ENCODE measurements around the gene MAD1L1.

The MAD1L1 gene

DNA sequence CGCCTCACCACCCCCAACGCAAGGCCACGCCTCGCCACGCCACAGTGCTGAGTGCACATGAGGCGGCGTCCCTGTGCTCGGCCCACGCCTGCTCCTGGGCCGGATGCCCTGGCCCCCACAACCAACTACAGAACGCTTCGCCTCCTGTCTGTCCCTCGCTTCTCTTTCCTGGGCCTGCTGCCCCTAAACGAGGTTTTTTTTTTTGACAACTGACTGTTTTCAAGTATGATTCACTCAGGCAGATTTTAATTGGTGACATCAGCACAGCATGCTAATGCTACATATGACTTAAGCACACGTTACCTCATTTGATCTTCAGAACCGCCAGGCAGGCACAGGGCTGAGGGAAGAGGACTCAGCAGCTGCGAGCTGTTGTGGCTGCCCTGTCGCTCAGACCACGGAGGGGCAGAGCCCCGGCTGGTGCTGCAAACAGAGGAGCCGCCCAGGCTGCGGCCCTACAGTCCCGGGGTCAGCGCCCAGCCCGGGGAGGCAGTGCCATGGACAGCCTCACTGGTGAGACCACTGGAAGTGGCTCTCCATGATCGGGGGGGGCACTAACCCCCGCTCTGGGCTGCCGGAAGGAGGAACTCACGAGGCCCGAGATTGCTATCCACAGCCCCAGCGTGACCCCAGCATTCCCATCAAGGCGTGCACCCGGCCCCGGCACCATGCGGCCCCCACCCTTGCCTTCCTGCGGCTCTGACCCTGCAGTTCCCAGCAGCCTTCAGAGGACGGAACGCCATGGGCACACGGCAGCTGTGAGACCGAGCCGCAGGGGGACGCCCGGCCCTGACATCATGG, 212.8 kb downstream of the MAD1L1 start:
- in situ Hi-C loops (cut with MboI; ENCODE audit: low sequenced_read_pairs): no loop called here

DNA sequence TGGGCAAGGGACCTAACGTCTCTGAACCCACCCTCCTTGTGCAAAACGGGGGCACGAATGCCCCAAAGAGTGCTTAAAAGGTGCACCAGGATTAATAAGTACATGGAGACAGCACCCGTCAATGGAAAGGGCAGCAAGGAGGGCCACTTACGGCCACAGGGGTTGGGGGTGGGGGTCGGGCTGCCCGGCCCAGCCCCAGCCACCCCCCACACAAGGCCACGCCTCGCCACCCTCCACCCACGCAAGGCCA, 213.4 kb downstream of the MAD1L1 start:
- in situ Hi-C loops (cut with MboI; ENCODE audit: low sequenced_read_pairs): no loop called here

DNA sequence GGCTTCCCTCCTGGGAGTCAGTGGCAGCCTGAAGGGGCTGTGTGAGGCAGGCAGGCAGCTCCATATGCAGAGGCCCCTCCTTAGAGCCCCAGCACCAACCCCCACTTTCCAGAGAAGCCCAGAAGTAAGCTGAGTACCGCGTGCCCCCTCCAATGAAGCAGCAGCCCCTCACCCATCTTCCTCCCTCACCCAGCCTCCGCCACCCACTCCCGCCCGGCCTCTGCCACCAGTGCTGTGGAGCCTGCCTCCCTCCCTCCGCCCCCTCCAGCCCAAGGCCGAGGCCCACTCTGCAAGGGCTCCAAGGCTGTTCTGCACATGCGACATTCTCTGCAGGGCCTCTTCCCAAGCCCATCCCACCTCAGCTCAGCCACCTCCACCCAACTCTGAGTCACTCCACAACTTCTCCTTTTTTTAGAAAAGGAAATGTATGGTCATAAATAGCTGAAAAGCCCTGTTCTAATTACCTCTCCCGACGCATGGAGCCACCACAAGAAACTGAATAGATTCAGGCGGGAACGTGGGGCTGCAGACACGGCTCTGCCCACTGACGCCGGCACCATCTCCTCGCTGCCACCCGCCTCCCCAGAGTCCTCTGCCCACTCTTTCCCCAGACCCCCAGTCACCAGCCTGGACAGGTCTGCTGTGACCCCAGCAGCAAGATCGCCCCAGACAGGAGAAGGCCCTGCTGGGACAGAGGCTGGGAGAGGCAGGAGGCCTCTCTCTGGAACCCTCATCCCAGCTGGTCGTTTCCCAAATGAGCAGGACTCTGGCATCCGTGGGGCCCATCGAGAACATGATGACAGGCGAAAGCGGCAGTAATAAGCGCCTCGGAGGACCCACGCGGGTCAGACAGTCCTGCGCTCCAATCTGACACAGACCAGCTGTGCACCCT, 213.9 kb downstream of the MAD1L1 start:
- in situ Hi-C loops (cut with MboI; ENCODE audit: low sequenced_read_pairs): no loop called here

DNA sequence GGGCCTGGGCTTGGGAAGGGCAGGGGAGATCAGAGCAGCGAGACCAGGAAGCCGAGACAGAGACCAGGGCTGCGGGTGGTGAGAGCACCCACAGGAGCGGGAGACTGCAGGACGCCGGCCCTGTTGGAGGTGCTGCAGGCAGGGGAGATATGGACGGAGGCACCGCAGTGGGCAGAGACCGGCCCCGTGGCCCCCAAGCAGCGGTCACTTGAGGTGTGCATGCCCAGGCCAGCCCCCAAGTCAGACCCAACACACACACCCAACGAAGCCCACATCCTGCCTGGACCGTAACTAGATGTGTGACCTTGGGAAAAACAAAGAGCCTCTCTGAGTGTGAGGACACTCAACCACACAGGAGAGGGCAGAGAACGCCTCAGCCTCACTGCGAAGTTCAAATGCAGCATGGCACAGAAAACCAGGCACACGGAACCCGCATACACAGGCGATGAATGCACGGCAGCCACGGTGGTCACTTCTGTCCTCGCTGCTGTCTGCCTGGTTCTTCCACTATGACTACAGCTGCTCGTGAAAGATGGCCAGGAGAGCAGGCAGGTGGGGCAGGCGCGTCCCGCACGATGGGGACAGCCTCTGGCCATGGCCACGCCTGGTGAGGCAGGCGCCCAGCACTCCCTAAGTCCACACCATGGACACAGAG, 214.7 kb downstream of the MAD1L1 start:
- in situ Hi-C loops (cut with MboI; ENCODE audit: low sequenced_read_pairs): no loop called here

DNA sequence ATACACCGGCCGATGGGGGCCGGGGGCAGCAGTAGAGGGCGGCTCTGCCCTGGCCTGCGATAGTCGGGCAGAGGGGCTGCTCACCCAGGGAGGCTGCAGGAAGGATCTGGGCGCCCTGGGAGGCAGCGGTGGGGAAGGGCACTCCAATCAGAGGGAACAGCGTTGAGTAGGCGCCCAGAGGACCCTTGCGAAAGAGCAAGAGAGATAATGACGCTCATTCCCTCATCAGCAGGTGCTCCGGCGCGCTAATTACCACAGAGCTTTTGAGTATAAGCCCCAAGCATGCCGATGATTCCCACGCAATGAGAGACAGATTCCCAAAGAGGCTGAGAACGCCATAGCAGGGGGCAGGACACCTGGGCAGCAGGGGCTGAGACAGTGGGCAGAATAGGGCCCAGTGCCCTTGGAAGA, 215.3 kb downstream of the MAD1L1 start:
- in situ Hi-C loops (cut with MboI; ENCODE audit: low sequenced_read_pairs): no loop called here

DNA sequence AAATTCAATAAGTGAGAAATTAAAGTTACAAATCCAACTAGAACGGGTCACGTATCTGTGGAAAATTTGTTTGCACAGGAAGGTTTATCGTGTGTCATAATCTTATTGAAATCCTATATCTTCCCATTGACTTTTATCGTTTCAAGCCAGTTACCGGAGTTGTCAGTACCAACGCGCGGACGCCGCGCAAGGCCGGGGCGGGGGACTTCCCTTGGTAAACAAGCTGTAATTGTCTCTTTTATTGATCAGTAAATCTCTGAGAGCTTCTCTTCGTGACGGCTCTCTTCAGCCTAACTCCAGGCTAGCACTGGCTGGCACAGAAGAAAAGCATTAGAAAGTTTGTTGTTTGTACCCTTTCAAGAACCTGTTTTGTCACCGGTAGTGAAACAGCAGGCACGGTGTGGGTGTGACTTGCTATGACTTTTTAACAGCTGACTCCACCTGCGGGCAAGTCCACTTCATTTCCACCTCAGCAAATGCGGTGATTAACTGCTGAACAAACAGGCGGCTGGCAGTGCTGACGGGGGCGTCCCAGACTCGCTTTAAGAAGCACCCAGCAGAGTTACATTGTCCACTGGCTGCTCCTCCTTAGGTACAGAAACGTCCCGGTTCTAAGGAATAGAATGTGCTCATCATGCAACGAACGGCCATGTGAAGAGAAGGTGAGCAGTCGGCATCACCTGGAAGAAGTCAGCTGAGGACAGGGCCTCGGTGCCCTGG, 215.8 kb downstream of the MAD1L1 start:
- in situ Hi-C loops (cut with MboI; ENCODE audit: low sequenced_read_pairs): no loop called here

DNA sequence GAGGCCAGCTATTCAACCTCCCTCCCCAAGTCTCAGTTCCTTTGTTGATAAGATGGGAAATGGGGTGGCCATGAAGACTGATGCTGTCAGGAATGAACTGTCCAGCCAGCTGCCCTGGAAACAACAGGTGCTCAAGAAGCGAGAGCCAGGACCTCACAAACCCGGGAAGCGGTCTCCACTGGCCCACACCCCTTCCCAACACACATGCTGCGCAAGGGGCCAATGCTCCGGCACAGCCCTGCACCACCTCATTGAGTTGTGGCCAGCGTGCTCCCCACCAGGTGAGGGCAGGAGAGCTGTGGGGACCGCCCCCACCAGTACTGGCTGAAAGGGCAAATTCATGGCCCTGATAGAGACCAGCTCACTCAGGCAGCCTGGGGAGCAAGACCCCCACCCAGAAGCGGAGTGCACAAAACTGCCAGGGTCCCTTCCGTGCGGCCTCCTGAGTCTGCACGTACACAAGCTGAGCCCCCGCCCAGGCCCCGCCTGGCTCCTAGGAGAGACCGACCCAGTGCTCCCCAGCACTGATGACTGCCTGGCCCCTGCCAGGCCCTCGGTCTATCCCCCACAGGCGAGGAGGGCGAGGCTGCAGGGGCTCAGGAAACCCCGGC, 216.6 kb downstream of the MAD1L1 start:
- in situ Hi-C loops (cut with MboI; ENCODE audit: low sequenced_read_pairs): no loop called here

DNA sequence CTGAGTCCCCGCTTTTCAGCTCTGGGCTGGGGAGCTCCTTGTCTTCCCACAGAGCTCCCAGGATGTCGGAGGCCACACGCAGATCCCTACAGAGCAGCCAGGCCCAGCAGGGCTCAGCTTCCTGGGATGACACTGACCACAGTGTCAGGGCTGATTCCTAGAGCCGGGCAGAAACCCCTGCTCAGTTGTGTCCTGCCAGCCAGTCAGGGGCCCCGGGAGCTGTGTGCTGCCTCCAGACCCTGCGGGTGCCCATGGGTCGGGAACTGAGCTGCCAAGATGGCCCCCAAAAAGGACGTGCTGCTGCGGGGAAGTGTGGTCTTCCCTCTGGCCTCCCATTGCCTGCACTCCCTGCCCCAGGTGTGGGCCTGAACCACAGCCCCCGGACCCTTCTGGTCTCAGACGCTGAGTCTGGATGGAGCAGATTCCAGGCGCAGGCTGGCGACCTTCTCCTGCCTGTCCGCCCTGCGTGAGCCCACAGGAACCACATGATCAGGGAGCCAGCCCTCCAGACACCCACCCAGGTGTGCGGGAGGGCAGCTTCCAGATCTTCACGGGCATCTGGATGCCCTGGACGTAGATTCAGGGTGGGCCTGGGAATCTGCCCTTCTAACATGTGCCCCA, 217.4 kb downstream of the MAD1L1 start:
- in situ Hi-C loops (cut with MboI; ENCODE audit: low sequenced_read_pairs): no loop called here

DNA sequence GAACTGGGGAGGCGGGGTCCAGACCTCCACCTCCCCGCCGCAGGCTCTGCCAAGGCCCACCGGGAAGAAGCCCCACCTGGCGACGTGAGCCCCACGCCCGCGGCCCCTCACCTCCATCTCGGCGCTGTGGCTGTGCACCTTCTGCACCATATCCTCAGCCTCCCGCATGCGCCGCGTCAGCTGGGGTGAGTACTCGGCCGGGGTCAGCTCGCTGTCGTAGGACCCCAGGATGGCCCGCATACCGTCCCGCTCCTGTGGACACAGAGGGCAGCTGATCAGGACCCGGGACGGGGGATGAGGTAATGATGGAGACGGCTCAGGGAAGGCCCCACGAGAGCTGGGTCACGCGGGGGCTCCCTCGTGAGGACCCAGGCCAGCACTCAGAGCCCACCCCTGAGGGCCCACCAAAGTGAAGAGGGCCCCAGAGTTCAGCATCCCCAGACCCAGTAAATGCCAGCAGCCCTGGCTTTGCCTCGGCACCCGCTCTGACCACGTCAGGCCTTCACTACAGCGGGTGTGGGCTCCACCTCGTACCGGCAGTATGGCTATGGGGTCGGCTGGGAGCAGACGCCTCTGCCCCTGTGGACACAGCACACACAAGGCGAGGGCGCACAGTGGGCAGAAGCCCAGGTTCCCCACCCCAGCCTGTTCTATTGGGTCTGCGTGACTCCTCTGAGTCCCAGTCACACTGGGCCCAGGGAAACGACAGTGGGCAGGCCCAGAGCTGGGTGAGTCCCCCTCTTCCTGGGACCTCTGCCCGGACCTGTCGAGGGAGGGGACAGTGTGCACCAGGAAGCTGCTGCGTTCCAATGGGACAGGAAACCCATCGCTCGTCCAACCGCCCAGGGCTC, 218.1 kb downstream of the MAD1L1 start:
- in situ Hi-C loops (cut with MboI; ENCODE audit: low sequenced_read_pairs): no loop called here

DNA sequence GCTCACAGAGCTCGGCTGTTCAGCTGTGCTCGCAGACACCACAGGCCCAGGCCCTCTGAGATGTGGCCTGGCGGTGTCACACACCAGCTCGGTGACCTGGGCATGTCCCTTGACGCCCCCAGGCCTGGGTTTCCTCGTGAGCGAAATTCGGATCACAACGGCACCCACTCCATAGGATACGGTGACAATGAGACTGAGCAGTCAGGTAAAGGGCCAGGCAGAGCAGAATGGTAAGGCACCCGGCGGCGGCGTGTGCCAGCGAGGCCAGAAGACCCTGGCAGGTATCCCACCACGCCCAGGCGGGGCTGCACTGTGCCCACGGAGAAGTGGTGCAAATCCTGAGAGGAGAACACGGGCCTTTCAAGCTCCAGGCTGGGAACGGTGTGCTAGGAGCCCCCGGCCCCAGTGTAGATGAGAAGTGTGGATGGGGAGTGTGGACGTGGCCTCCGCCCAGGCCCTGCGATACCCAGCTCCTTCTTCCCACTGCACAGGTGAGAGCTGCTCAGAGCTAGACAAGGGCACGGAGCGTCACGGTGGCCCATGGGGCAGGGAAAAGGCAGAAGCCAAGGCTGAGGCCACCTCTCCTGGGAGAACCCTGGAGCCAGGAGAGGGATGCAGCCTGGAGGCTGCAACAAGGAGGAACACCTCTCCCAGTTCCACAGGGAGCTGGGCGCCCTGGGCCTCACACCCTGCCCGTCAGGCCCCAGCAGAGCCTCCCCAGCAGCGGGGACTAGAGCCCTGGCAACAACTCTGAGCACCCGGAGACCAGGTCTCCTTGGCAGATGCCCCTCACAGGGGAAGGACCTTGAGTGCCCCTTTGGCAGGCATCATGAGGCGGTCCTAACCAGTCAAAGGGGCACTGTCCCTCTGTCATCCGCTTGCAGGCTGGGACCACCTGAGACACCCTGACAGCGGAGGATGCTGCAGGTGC, 219.1 kb downstream of the MAD1L1 start:
- in situ Hi-C loops (cut with MboI; ENCODE audit: low sequenced_read_pairs): no loop called here

DNA sequence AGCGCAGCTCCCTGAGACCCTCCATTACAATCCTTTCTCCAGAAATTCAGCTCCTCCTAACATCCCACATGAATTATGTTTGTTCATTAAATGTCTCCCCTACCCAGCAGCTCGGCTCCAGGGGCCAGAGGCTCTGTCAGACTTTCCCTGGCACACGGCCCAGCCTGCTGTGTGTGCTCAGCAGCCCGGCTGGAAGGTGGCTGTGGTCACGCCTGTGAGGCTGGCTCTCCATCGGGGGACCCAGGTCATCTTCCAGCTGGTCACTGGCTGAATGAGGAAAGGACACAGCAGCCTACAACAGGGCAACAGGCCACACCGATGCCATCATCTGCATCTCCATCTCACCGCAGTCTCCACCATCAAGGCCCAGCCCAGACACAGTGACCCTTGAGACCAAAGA, 219.8 kb downstream of the MAD1L1 start:
- in situ Hi-C loops (cut with MboI; ENCODE audit: low sequenced_read_pairs): no loop called here

DNA sequence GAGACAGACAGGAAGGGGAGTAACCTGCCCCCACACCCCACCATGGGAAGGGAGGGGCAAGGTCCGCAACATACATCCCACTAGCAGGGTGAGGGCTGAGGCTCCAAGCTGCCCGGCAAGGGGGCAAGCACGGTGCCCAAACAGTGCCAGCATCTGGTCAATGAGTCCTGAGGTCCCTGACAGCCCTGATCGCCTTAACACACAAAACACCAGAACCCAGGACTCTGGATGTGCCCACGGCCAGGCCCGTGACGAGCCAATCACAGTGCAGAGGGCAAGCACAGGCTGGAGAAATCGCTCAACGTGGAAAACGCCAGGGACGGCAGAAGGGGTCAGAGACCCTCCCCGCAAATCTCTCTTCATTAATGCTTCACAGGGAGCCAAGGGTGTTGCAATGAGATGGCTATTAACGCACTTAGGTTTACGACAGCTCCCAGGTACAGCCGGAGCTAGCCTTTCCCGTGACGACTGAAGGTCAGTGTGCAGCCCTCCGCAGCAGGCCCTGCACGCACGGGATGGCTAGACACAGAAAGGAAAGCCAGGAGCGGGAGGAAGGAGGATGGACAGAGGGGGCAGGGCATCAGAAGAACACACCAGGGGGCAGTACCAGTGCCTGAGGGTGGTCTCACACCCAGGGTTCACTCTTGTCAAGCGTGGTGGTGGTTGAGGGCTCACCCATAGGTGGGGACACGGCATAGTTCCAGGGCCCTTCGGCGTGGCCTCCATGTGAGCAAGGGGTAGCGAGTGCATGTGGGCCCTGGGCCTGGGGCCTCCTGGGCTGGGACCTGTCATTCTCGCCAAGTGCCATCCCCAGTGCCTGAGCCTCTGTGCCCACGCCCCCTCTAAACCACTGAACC, 220.5 kb downstream of the MAD1L1 start:
- in situ Hi-C loops (cut with MboI; ENCODE audit: low sequenced_read_pairs): no loop called here

DNA sequence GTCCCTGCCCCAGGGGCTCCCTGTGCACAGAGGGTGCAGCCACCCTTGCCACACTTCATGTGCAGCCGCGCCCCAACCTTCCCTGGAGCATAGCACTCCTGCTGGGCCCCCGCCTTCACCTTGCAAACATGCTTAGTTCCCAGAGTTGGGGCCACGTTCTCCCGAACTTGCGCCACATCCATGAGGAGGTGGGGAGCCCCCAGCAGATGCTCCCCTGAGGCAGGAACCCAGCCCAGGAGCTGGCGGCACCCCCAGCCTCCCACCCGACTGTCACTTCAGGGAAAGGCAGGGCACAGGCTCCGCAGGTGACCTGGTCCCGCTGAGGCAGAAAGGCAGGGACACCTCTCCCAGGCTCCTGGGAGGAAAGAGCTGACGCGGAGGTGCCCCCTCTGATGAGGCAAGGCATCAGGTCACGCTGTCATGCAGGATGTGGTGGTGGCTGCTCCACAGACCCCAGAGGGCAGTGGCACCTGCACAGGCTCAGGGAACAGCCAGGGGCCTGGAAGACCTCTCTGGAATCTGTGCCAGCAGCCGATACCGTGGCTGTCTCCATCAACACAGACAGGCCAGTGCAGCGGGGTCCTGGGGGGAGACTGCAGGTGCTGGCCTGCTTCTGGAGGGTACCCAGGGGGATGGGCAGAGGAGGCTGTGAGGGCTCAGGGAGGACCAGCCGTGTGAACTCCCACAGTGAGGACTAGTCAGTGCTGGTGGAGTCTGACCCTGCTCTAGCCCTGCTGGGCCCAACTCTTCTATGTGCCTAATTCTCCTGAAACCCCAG, 221.3 kb downstream of the MAD1L1 start:
- in situ Hi-C loops (cut with MboI; ENCODE audit: low sequenced_read_pairs): no loop called here

DNA sequence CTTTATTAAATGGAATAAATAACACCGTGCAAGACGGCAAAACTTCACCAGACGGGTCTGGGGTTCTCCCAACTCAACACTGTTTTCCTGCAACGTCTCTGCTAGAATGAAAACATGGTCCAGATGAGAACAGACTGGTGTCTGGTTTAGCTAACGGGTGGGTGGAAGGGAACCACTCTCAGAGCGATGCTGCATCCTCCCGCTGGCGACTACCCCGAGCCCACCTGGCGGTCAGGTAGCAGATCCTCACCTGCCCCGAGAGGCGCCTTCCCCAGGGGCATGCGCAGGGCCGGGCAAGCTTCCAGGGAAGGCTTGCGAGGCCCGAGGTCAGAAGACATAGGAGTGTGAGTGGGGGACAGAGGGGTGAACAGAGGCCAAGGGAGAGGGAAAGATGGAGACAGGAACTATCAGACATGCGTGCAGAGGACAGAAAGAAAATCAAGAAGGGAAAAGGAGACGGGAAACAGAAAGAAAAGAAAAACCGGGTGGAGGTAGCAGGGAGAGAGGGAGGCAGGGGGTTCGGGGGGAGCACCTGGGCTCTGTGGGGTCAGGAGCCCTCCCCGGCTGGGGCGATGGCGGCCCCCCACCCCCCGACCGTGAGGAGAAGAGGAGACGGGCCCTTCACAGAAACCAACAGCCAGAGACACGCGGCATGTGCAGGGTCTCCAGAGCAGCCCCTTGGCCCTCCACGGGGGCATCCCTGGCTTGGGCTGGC, 222.0 kb downstream of the MAD1L1 start:
- in situ Hi-C loops (cut with MboI; ENCODE audit: low sequenced_read_pairs): no loop called here

DNA sequence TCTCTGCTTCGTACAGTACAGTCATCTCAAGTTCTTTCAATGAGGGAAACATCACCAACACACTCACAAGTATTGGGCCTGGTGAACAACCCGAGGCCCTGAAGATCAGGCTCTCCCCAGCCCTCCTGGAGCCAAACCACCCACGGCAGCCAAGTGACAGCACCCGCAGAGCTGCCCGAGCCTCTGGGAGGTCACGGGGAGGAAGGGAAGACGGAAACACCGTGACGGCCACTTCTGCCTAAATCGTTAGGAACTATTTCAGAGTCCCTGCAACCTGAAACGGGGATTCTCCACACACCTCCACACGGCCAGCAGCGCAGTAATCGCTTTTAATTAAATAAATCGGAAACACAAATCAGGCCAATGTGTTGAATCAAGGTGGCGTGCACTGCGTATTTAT, 222.6 kb downstream of the MAD1L1 start:
- in situ Hi-C loops (cut with MboI; ENCODE audit: low sequenced_read_pairs): no loop called here

DNA sequence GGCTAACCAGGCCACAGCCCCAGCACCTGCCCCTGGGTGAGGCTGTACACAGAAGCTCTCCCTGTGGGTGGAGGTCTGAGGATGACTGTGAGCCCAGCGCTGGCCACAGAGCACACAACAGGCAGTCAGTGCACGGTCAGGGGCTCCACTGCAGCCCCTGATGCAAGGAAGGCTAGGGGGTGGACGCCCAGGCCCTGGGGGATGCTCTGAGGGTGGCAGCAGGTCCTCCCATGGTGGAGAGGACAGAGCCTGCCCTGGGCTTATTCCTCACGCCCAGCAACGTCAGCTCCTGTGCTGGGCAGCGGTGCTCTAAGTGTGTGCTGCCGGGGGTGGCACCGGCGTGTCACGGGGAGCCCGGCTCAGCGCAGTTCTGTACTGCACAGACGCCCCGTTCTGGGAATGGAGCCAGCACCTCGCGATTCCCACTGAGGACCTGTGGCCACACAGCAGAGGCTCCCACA, 223.2 kb downstream of the MAD1L1 start:
- in situ Hi-C loops (cut with MboI; ENCODE audit: low sequenced_read_pairs): no loop called here

Data from HL-60/S4 (cell line).